Fibroblast of lung (primary cell): ENCODE measurements around the gene TREX2. TPM values are rescaled to one million over a fixed set of nuclear protein-coding genes. Genes with fewer than 3 reads are reported as not detected.

ENCODE experiments used
- DNase-seq, 2 donors: peaks; one replicate each; pipeline versions ENCODE4 v3.0.0 to v3.0.0-alpha.2; 2010; ENCODE audit warnings: low read depth in 2 of 2
- H2AFZ ChIP-seq: 2 replicates; pipeline ENCODE4 v1.5.1; 2012; ENCODE audit warnings: low read length, control low read depth, inconsistent platforms
- H3K27ac ChIP-seq: 2 replicates; pipeline ENCODE4 v1.5.1; 2011; ENCODE audit warnings: low read length, control low read depth; ENCODE audit not compliant: insufficient read depth
- H3K27me3 ChIP-seq: 2 replicates; pipeline ENCODE4 v1.5.1; 2011; ENCODE audit warnings: mild to moderate bottlenecking, low read length; ENCODE audit not compliant: control insufficient read depth, insufficient read depth
- H3K36me3 ChIP-seq: 2 replicates; pipeline ENCODE4 v1.5.1; 2011; ENCODE audit warnings: low read length; ENCODE audit not compliant: control insufficient read depth, insufficient read depth
- H3K4me1 ChIP-seq: 2 replicates; pipeline ENCODE4 v1.5.1; 2011; ENCODE audit warnings: low read length; ENCODE audit not compliant: control insufficient read depth, insufficient read depth; ENCODE audit errors: extremely low read depth
- H3K4me2 ChIP-seq: 2 replicates; pipeline ENCODE4 v1.5.1; 2011; ENCODE audit warnings: low read length, control low read depth; ENCODE audit not compliant: insufficient read depth; ENCODE audit errors: extremely low read depth
- H3K4me3 ChIP-seq, 4 experiments: fragments of 200-600 bp in 1 of 4; sonication (generic) in 1 of 4; replicated peaks in 1 of 4; 2 replicates each; pipeline ENCODE4 v1.5.1; 2011 to 2016; ENCODE audit warnings: low read length in 4 of 4, low read depth in 3 of 4, mild to moderate bottlenecking in 3 of 4, control low read depth in 2 of 4, inconsistent platforms in 1 of 4, mixed read lengths in 1 of 4; ENCODE audit not compliant: insufficient read depth in 1 of 4; ENCODE audit errors: control extremely low read depth in 1 of 4
- H3K79me2 ChIP-seq: 2 replicates; pipeline ENCODE4 v1.5.1; 2012; ENCODE audit warnings: mild to moderate bottlenecking, low read length, inconsistent platforms; ENCODE audit not compliant: control insufficient read depth, insufficient read depth
- H3K9ac ChIP-seq: 2 replicates; pipeline ENCODE4 v1.5.1; 2011; ENCODE audit warnings: mild to moderate bottlenecking, low read length, control low read depth; ENCODE audit not compliant: insufficient read depth
- H3K9me3 ChIP-seq: 2 replicates; pipeline ENCODE4 v1.5.1; 2012; ENCODE audit warnings: low read depth, low read length; ENCODE audit not compliant: control insufficient read depth, insufficient read depth
- H4K20me1 ChIP-seq: 2 replicates; pipeline ENCODE4 v1.5.1; 2011; ENCODE audit warnings: low read length; ENCODE audit not compliant: control insufficient read depth, insufficient read depth; ENCODE audit errors: extremely low read depth
- EZH2 ChIP-seq: IDR thresholded peaks from 2 replicates; pipeline ENCODE4 v1.5.1; 2012; ENCODE audit warnings: low read length, control low read depth, mild to moderate bottlenecking; ENCODE audit errors: missing control alignments
- polyA plus RNA-seq, 2 donors: library from polyadenylated mRNA; depleted of rRNA in 1 of 2; stranded (reverse) in 1 of 2; unstranded in 1 of 2; fragments of >200 nt; gene quantifications; 2 replicates each; pipeline ENCODE4 v1.2.1, GENCODE V29; 2011 to 2012; ENCODE audit warnings: missing spikeins in 1 of 2
- total RNA-seq: library from RNA; depleted of rRNA; stranded (reverse); fragments of >200 nt; gene quantifications from 2 replicates; pipeline ENCODE4 v1.2.1, GENCODE V29; 2014
- TF ChIP-seq, protein P1 (sequence below), 2 donors: IDR thresholded peaks in 1 of 2; conservative IDR thresholded peaks in 1 of 2; 1 replicate in 1 of 2; 2 replicates in 1 of 2; pipeline ENCODE4 v1.5.1; 2011 to 2012; ENCODE audit warnings: low read length in 2 of 2, control low read depth in 1 of 2, inconsistent platforms in 1 of 2, low read depth in 1 of 2, mild to moderate bottlenecking in 1 of 2

TREX2 gene
- total and polyA plus RNA-seq, 2 donors (not counting 1 experiment from before 2014, with no cell fraction given), result 3.1 TPM; not detected in 1

DNA sequence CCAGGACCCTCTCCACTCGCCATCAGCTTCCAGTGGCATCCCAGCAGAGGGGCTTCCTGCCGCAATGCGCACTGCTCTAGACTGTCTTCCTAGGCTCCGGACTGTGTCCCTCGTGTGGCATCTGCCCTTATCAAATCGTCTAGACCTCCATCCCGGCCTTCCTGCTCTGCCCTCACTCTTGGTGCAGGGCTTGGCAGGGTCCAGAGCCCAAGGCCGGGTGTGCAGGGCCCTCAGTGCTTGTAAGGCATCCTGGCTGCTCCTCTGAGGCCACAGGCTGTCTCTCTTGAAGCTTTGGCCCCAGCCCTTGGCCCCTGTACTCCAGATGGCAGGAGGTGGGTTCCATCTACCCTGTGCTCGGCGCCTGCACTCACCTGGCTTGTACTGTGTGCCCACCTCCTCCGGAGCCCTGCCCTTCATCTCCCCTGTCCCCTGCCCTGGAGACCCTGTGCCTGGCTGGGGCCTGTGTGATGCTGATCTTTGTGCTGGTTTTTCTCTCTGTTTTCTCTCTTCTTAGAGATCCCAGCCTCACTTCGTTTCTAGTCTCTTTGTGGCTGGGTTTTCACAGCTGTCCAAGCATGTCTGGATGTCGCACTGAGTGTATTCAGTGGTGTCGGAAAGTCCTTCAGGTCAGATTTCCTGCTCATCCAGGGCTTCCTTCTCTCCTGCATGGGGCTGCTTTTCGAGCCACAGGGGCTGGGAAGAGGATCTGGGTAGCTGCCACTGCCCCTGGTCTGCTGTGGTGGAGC, 3.7 kb upstream of the TREX2 start:
- Histone ChIP-seq H3K27me3 (no peaks in the 10 kb centered on the region), H3K36me3 (no peaks in the 10 kb centered on the region), H3K9me3 (no peaks in the 10 kb centered on the region), H3K9ac (no peak overlapping the region), H3K4me1 (no peaks in the 10 kb centered on the region), H4K20me1 (no peaks in the 10 kb centered on the region), H3K4me3 (no peak overlapping the region), H3K79me2 (no peaks in the 10 kb centered on the region), H3K27ac (no peak overlapping the region), H2AFZ (no peak overlapping the region), H3K4me2 (no peak overlapping the region)
- DNase-seq, result no peak
- TF ChIP-seq, protein P1, sequence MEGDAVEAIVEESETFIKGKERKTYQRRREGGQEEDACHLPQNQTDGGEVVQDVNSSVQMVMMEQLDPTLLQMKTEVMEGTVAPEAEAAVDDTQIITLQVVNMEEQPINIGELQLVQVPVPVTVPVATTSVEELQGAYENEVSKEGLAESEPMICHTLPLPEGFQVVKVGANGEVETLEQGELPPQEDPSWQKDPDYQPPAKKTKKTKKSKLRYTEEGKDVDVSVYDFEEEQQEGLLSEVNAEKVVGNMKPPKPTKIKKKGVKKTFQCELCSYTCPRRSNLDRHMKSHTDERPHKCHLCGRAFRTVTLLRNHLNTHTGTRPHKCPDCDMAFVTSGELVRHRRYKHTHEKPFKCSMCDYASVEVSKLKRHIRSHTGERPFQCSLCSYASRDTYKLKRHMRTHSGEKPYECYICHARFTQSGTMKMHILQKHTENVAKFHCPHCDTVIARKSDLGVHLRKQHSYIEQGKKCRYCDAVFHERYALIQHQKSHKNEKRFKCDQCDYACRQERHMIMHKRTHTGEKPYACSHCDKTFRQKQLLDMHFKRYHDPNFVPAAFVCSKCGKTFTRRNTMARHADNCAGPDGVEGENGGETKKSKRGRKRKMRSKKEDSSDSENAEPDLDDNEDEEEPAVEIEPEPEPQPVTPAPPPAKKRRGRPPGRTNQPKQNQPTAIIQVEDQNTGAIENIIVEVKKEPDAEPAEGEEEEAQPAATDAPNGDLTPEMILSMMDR (conservative IDR thresholded peaks at IDR 0.05 in 1 of 2, IDR thresholded peaks at IDR 0.05 in 1 of 2; ENCODE audit: low read depth in 1 of 2, low read length in 2 of 2), result no peak
- no peak for TF ChIP-seq EZH2

GRCh38 chrX:153448556-153449367, 2.9 kb upstream of the TREX2 start:
- no peaks in the 10 kb centered on the region for H3K4me1 ChIP-seq
- H3K27me3 ChIP-seq, result no peaks in the 10 kb centered on the region
- DNase-seq, result no peak
- H3K4me2 ChIP-seq, result no peak overlapping the region
- H3K4me3 ChIP-seq, result no peak overlapping the region
- no peak overlapping the region for H2AFZ ChIP-seq
- no peaks in the 10 kb centered on the region for H4K20me1 ChIP-seq
- H3K79me2 ChIP-seq, result no peaks in the 10 kb centered on the region
- H3K36me3 ChIP-seq, result no peaks in the 10 kb centered on the region
- no peak for TF ChIP-seq EZH2
- TF ChIP-seq, protein P1 (conservative IDR thresholded peaks at IDR 0.05 in 1 of 2, IDR thresholded peaks at IDR 0.05 in 1 of 2; ENCODE audit: low read depth in 1 of 2, low read length in 2 of 2), result no peak
- no peak overlapping the region for H3K27ac ChIP-seq
- H3K9me3 ChIP-seq, result no peaks in the 10 kb centered on the region
- no peak overlapping the region for H3K9ac ChIP-seq

DNA sequence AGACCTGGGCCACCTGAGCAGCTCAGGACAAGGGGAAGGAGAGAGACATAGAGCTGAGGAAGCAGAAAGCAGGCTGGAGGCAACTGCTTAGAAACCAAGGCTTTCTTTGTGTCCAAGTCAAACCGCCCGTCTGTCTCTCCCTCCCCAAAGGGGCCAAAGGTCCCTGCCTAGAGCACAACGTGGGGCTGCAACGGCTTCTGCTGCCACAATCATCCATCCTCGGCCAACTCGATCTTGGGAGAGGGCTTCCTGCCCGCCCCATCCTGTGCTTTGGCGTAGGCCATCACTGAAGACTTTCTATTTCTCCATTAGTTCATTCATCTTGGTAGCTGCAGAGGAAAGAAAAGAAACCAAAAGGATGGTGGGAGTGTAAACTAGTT, 1.7 kb upstream of the TREX2 start:
- H3K36me3 ChIP-seq, result no peaks in the 10 kb centered on the region
- H3K27me3 ChIP-seq, result no peaks in the 10 kb centered on the region
- no peaks in the 10 kb centered on the region for H3K4me1 ChIP-seq
- H3K4me2 ChIP-seq, result no peak overlapping the region
- no peak overlapping the region for H3K4me3 ChIP-seq
- no peak overlapping the region for H3K9ac ChIP-seq
- DNase-seq, result no peak
- no peak overlapping the region for H3K27ac ChIP-seq
- H2AFZ ChIP-seq, result no peak overlapping the region
- TF ChIP-seq EZH2, result no peak
- TF ChIP-seq, protein P1 (conservative IDR thresholded peaks at IDR 0.05 in 1 of 2, IDR thresholded peaks at IDR 0.05 in 1 of 2; ENCODE audit: low read depth in 1 of 2, low read length in 2 of 2), result no peak
- no peaks in the 10 kb centered on the region for H3K9me3 ChIP-seq
- H4K20me1 ChIP-seq, result no peaks in the 10 kb centered on the region
- no peaks in the 10 kb centered on the region for H3K79me2 ChIP-seq
